ENCODE measurements around the gene POT1.

GRCh38 chr7:124781418-124781817 is 148.2 kb downstream of the POT1 start:
- TF ChIP-seq CTCF (IDR thresholded peaks at IDR 0.05) = no peak
- no peak for TF ChIP-seq EP300 (IDR thresholded peaks at IDR 0.05)

Measured in tibial nerve (tissue), 4 donors.